Measurements from ENCODE around the gene ARHGEF28. TPM values are rescaled to one million over a fixed set of nuclear protein-coding genes. Genes with fewer than 3 reads are reported as not detected.

The ARHGEF28 gene
- total RNA-seq, 2 experiments from 2014 or later = not detected

DNA sequence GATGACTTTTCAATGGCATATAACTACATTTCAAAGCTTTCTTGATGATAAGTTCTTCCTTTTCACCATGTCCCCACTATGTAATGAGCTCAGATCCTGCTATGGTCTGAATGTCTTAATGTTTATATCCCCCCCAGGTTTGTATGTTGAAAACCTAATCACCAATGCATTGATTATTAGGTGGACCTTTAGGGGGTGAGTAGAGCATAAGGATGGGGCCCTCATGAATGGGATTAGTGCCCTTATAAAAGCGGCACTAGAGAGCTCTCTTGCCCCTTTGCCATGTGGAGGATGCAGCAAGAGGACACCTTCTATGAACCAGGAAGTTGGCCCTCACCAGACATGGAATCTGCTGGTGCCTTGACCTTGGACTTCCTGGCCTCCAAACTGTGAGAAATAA, 316.8 kb downstream of the ARHGEF28 start:
- Mint-ChIP-seq H3K27ac (no peak overlapping the region), H3K27me3 (peaks cover 8% of the 10 kb centered on the region), H3K9me3 (no peaks in the 10 kb centered on the region), H3K36me3 (ENCODE audit: low read depth) (no peaks in the 10 kb centered on the region), H3K4me1 (no peaks in the 10 kb centered on the region), H3K4me3 (no peak overlapping the region)
- CTCF ChIA-PET = no interaction called here
- POLR2A ChIA-PET = no interaction called here
- no peak for DNase-seq

DNA sequence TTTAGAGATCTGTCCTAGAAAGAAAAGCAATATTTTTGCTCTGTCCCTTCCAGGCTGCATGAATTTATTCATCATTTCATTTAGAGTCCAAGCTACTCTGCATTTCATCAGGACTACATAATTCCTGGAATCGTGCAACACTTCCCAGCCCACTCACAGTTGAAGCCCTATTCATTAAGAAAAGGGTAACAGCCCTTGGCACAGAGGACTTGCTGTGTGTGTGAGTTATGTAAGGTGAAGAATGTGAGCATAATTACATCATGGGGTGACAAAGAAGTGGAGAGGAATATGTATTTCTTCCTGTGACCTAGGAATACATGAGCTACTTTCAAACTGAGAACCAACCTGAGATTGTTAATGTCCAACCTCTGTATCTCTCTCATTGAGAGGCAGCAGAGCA, 317.4 kb downstream of the ARHGEF28 start:
- ChIA-PET CTCF (no interaction called here), POLR2A (no interaction called here)
- Mint-ChIP-seq H3K4me3 (no peak overlapping the region), H3K36me3 (ENCODE audit: low read depth) (no peaks in the 10 kb centered on the region), H3K9me3 (no peaks in the 10 kb centered on the region), H3K27me3 (peaks cover 8% of the 10 kb centered on the region), H3K27ac (no peak overlapping the region), H3K4me1 (no peaks in the 10 kb centered on the region)
- DNase-seq = no peak

DNA sequence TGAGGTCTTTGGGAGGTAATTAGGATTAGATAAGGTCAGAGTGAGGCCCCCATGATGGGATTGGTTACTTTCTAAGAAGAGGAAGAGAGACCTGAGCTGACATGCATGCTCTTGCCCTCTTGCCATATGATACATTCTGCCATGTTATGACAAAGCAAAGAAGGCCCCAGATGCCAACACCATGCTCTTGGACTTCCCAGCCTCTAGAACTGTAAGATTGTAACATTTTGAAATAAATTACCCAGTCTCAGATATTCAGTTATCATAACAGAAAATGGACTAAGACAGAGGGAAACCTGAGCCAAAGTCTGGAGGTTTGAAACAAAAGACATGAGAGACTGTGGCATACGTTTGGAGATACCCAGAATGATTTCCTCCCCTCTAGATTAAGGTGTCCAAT, 318.6 kb downstream of the ARHGEF28 start:
- H3K9me3 Mint-ChIP-seq = no peaks in the 10 kb centered on the region
- peaks cover 11% of the 10 kb centered on the region for H3K27me3 Mint-ChIP-seq
- no peaks in the 10 kb centered on the region for H3K4me1 Mint-ChIP-seq
- H3K4me3 Mint-ChIP-seq = no peak overlapping the region
- no peak for DNase-seq
- no peaks in the 10 kb centered on the region for H3K36me3 Mint-ChIP-seq (ENCODE audit: low read depth)
- ChIA-PET CTCF (no interaction called here), POLR2A (no interaction called here)
- no peak overlapping the region for H3K27ac Mint-ChIP-seq

DNA sequence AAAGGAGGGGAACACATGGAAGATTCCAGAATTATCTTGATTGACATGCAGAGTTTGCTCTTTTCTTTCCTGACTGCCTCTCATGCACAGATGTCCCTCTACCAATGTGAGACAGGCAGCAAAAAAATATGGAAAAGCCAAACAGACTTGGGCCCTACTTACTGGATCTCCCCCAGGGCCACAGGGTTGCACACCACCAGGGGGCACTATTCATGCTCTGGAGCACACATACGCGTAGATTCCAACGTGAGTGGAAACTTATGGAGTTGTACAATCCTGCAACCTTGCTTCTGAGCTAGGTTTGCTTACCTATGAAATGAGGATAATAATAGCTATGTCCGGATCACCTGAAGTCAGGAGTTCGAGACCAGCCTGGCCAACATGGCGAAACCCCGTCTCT, 319.5 kb downstream of the ARHGEF28 start:
- Mint-ChIP-seq H3K36me3 (ENCODE audit: low read depth) (no peaks in the 10 kb centered on the region), H3K9me3 (no peaks in the 10 kb centered on the region), H3K27ac (no peak overlapping the region), H3K4me1 (no peaks in the 10 kb centered on the region), H3K4me3 (no peak overlapping the region), H3K27me3 (peaks cover 9% of the 10 kb centered on the region)
- CTCF ChIA-PET = interaction anchor here (0.6 to 1.6 kb wide), 2 partner anchors 354 to 704 kb away, joined by 4 read pairs; no protein-coding TSS in a partner anchor
- POLR2A ChIA-PET = no interaction called here
- peak; percentile 18 for DNase-seq

DNA sequence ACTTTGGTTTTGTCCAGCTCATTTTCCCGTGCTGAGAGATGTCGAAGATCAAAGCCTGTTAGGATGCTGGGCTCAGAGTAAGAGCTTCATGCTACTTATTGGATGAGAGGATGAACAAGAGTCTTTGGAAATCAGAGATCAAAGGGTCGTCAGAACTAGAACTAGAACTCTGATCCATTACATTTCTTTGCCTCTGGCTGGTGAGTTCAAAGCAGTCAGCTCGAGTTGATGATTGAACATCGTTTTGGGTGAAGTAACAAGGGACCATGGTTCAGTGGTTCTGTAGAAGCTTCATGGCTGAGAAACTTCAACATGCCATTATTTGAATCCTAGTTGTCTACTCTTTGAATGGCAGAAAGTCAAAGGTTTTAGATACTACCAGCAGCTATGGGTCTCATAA, 320.3 kb downstream of the ARHGEF28 start:
- no peaks in the 10 kb centered on the region for H3K9me3 Mint-ChIP-seq
- POLR2A ChIA-PET = no interaction called here

DNA sequence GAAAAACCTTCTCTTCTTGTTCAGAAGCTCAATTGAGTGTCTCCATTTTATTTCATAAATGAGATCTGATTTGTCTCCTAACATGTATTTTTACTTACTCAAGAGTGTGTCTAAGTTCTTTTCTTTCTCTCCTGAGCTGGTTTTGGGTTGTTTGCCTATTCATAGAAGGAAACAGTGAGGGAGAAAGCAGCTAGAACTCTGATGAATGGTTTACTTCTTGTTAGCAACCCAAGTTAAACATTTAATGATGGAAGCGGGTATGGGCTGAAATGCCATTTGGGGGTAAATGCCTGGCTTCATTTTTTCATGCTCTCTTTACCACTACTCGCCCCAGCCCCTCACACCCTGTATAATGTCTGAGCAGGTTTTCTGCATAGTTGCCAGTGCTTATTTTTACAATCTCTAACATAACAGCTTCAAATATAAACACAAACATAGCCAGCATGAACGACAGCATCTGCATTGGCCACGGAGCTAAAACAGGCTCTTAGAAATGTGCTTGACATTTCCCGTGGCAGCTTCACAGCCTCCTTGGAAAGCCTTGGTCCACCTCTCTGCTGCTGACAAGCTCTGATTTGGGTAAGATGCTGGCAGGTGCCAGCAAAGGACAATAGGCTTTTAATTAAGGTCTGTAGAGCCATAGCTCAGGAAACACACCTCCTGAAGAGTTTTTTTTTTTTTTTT, 321.1 kb downstream of the ARHGEF28 start:
- CTCF ChIA-PET = interaction anchor here (1.6 kb wide), 1 partner anchor 702 kb away, joined by 4 read pairs; no protein-coding TSS in a partner anchor
- Mint-ChIP-seq H3K4me3 (no peak overlapping the region), H3K9me3 (no peaks in the 10 kb centered on the region), H3K36me3 (ENCODE audit: low read depth) (no peaks in the 10 kb centered on the region), H3K4me1 (no peaks in the 10 kb centered on the region), H3K27me3 (peaks cover 8% of the 10 kb centered on the region), H3K27ac (no peak overlapping the region)
- no peak for DNase-seq
- POLR2A ChIA-PET = no interaction called here

More for the DNA sequence above, 320.3 kb downstream of the ARHGEF28 start:
- DNase-seq = no peak
- Mint-ChIP-seq H3K36me3 (ENCODE audit: low read depth) (no peaks in the 10 kb centered on the region), H3K4me3 (no peak overlapping the region), H3K27ac (no peak overlapping the region), H3K4me1 (no peaks in the 10 kb centered on the region), H3K27me3 (peaks cover 8% of the 10 kb centered on the region)
- CTCF ChIA-PET = interaction anchor here (0.6 to 1.6 kb wide), 3 partner anchors 355 to 703 kb away, joined by 3 to 4 read pairs (median 4); no protein-coding TSS in a partner anchor

DNA sequence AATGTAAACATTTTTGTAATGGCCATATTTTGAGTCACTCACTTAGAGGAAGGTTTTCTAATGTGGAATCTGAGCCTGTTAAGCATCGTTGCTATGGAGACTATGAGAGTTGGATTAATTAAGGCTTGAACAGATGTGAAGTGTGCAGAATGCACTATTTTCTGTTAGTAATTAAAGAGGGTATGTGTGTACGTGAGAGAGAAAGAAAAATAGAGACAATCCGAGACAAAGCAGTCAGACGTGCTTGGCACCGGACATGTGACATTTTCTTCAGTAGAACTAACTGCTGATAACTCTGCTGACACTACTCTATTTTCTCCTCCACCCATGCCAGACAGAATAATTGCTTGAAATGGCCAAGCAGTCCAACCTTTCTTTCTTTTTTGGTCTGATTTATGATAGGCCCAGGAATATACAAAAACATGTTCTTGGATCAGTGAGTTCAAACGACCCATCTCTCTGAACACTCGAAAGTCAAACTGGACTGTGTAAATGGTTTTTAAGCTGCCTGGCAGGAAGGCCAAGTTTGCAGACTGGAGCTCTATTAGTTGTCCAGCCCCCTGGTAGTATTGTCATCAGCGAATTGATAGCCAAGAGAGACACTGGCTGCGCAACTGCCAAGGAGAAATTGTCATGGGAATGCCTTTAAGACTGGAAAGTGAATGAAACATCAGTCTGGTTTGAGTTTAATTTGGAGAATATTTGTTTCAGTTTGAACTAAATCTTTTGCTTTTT, 322.1 kb downstream of the ARHGEF28 start:
- no peaks in the 10 kb centered on the region for H3K9me3 Mint-ChIP-seq
- no peaks in the 10 kb centered on the region for H3K36me3 Mint-ChIP-seq (ENCODE audit: low read depth)
- H3K4me3 Mint-ChIP-seq = no peak overlapping the region
- no peaks in the 10 kb centered on the region for H3K4me1 Mint-ChIP-seq
- CTCF ChIA-PET = no interaction called here
- POLR2A ChIA-PET = no interaction called here
- H3K27ac Mint-ChIP-seq = no peak overlapping the region
- H3K27me3 Mint-ChIP-seq = peaks cover 6% of the 10 kb centered on the region
- no peak for DNase-seq

DNA sequence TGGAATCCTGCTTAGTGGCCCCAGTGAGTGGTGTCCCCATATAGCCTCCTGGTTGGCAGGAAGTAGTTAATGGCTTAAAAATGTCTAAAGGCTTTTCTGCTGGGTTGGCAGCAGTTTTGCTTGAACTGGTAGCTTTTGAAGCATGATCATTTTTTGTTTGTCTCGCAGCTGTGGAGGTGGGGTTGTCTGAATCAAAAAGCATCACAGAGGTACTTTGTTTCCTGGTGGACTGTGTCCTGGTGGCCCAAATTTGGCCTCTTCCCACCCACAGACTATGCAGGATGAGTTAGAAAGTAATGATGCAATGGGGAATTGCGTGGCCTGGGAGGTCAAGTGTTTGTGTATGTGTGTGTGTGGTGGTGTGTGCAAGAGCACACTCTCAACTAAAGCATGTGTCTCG, 322.7 kb downstream of the ARHGEF28 start:
- POLR2A ChIA-PET = no interaction called here
- H3K4me3 Mint-ChIP-seq = no peak overlapping the region
- H3K27ac Mint-ChIP-seq = no peak overlapping the region

DNA sequence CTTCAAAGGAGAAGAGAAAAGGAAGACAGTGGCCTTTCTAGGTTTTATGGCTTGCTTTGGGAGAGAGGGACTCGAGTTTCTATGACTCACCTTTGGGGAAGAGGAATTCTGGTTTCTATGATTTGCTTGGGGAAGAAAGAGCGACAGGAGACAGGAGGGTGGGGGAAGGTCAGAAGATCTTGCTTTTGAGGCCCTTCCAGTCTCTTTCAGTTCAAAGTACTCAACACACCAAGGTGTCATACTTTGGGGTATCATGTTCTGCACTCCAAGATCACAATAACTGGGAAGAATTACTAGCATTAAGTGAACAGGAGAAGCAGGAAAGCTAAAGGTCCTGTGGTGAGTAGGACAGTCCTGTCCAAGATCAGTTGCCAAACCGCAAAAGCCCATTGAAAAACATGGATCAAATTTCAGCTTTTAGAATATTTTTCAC, 324.5 kb downstream of the ARHGEF28 start:
- Mint-ChIP-seq H3K27me3 (peaks cover 6% of the 10 kb centered on the region), H3K27ac (no peak overlapping the region), H3K4me1 (no peaks in the 10 kb centered on the region), H3K9me3 (no peaks in the 10 kb centered on the region), H3K36me3 (ENCODE audit: low read depth) (no peaks in the 10 kb centered on the region), H3K4me3 (no peak overlapping the region)
- DNase-seq = no peak
- ChIA-PET CTCF (no interaction called here), POLR2A (no interaction called here)

More for the DNA sequence above, 322.7 kb downstream of the ARHGEF28 start:
- DNase-seq = no peak
- no peaks in the 10 kb centered on the region for H3K36me3 Mint-ChIP-seq (ENCODE audit: low read depth)
- peaks cover 6% of the 10 kb centered on the region for H3K27me3 Mint-ChIP-seq
- H3K9me3 Mint-ChIP-seq = no peaks in the 10 kb centered on the region
- CTCF ChIA-PET = no interaction called here
- no peaks in the 10 kb centered on the region for H3K4me1 Mint-ChIP-seq

DNA sequence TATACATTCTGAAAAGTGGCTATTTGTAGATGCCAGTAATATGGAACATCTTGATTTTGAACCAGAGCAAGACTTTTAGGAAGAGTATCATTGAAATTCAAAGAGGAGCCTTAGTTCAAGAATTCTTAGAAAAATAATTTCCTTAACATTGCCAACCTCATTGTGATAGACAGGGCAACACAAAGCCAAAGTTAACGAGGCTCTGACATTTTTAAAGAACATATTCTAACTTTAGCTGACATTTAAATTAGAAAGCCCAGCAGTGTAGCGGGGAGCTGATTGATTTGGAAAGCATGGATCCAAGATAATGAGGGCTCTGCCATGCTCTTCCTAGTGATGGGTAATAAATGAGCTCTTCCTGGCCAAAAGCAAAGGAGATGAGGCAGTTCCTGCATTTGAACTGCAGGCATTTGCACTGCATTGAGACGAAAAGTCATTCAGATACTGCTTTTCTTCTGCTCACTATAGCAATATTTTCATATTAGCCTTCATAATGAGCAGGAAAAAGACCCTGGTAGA, 325.0 kb downstream of the ARHGEF28 start:
- H3K9me3 Mint-ChIP-seq = no peaks in the 10 kb centered on the region
- DNase-seq = no peak
- no peaks in the 10 kb centered on the region for H3K4me1 Mint-ChIP-seq
- peaks cover 6% of the 10 kb centered on the region for H3K27me3 Mint-ChIP-seq
- ChIA-PET POLR2A (no interaction called here), CTCF (no interaction called here)
- no peak overlapping the region for H3K4me3 Mint-ChIP-seq
- H3K36me3 Mint-ChIP-seq (ENCODE audit: low read depth) = no peaks in the 10 kb centered on the region
- H3K27ac Mint-ChIP-seq = no peak overlapping the region

DNA sequence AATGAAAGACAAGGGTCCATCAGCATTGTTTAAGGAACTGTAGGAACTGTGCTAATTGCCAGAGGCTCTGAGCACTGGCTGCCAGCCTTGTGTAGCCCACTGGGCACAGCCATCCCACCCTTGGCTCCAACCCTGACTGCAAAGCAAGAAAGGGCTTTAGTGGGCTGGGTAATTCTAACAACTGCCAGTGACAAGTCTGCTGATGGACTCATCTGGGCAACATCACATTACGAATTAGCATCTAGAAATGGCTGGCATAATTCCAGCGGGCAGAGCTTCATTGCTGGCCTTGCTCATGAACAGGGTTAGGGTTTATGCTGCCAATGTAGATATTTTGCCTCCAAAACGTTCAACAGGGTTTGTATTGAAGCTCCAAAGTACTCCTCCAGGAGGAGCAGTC, 326.9 kb downstream of the ARHGEF28 start:
- POLR2A ChIA-PET = no interaction called here
- Mint-ChIP-seq H3K4me1 (no peaks in the 10 kb centered on the region), H3K4me3 (no peak overlapping the region), H3K9me3 (no peaks in the 10 kb centered on the region), H3K27me3 (peaks cover 6% of the 10 kb centered on the region), H3K27ac (no peak overlapping the region), H3K36me3 (ENCODE audit: low read depth) (no peaks in the 10 kb centered on the region)
- CTCF ChIA-PET = no interaction called here
- DNase-seq = no peak

DNA sequence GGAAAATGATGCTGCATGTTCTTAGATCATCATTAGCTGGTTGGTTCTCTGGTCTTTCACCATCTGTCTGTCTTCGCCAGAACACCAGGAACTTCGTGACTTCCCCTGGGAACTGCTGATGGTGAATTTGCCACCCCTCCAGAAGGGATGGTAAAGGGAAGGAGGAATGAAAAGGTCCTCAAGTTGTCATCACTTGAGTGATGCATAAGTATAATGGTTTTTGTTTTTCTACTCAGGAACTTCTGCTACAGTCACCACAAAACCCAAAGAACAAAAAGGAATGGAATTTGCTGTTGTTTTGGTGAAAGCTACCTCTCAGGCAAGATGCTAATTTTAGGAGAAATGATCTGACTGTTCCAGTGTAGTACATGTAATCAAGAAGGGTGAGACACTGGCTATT, 328.4 kb downstream of the ARHGEF28 start:
- CTCF ChIA-PET = no interaction called here
- no peak for DNase-seq
- Mint-ChIP-seq H3K4me3 (no peak overlapping the region), H3K27me3 (no peaks in the 10 kb centered on the region), H3K36me3 (ENCODE audit: low read depth) (no peaks in the 10 kb centered on the region), H3K4me1 (no peaks in the 10 kb centered on the region), H3K9me3 (no peaks in the 10 kb centered on the region), H3K27ac (no peak overlapping the region)
- POLR2A ChIA-PET = no interaction called here

DNA sequence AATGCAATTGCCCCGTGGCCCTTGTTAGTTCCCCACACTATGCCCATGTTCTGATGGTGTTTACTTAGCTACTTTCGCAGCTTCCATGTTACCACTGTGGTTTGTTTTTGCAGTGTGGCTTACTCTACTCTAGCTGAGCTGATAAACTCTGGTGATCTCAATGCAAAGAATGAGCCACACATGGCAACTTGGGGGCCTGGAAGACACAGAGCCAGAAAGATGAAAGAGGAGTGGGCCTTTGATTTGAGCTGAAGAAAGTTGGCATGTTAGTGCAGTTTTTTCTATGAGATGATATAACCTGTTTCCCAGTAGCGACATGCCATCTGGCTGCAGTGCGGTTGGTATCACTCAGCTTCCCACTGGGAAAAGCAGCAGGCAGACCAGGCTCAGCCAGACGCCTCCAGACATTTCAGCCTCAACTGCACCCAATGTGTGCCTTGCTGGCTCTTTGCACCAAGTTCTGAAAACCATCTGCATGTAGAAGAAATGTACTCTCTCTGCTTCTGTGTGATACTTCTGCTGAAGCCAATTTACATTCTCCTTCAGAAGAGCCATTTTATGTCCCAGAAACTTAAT, 329.4 kb downstream of the ARHGEF28 start:
- ChIA-PET POLR2A (no interaction called here), CTCF (no interaction called here)
- no peaks in the 10 kb centered on the region for H3K36me3 Mint-ChIP-seq (ENCODE audit: low read depth)
- H3K27ac Mint-ChIP-seq = no peak overlapping the region
- H3K27me3 Mint-ChIP-seq = no peaks in the 10 kb centered on the region
- no peak for DNase-seq
- H3K4me1 Mint-ChIP-seq = no peaks in the 10 kb centered on the region
- H3K4me3 Mint-ChIP-seq = no peak overlapping the region
- H3K9me3 Mint-ChIP-seq = no peaks in the 10 kb centered on the region

Measured in activated CD4-positive, alpha-beta memory T cell treated with anti-CD3 and anti-CD28 coated beads, Interleukin-2, amount 10 ng/mL, durations not matched to agents 7 days and 5 days (primary cell).